HL-60 (cell line): ENCODE measurements around the gene TLCD2.

Experiments used
- DNase-seq, 2 experiments: peaks; one replicate each; pipeline ENCODE4 v3.0.0-alpha.2; 2010 to 2020; ENCODE audit warnings: low read depth in 1 of 2, low spot score in 1 of 2
- H3K27ac ChIP-seq: fragments of 250-450 bp; sonication (Bioruptor Pico); replicated peaks from 2 replicates; pipeline ENCODE4 v1.5.1; 2020; ENCODE audit warnings: mild to moderate bottlenecking, moderate library complexity
- H3K27me3 ChIP-seq: fragments of 250-450 bp; sonication (Bioruptor Pico); 2 replicates; pipeline ENCODE4 v1.5.1; 2021; ENCODE audit warnings: mild to moderate bottlenecking, moderate library complexity; ENCODE audit not compliant: insufficient read depth, poor library complexity, severe bottlenecking
- H3K4me3 ChIP-seq: replicated peaks from 2 replicates; pipeline ENCODE4 v1.5.1; 2011; ENCODE audit warnings: mild to moderate bottlenecking, control low read depth, low read length; ENCODE audit not compliant: insufficient read depth
- CTCF ChIP-seq: IDR thresholded peaks from one replicate; pipeline ENCODE4 v1.5.1; 2011; ENCODE audit warnings: low read length, control low read depth, inconsistent platforms; ENCODE audit not compliant: insufficient read depth
- GABPA ChIP-seq: IDR thresholded peaks from 2 replicates; pipeline ENCODE4 v1.6.1; 2012; ENCODE audit warnings: low read depth
- POLR2AphosphoS5 ChIP-seq: IDR thresholded peaks from 2 replicates; pipeline ENCODE4 v1.6.1; 2012; ENCODE audit warnings: low read depth
- REST ChIP-seq: IDR thresholded peaks from 2 replicates; pipeline ENCODE4 v1.6.1; 2012; ENCODE audit warnings: low read depth; ENCODE audit not compliant: insufficient replicate concordance
- SPI1 ChIP-seq: IDR thresholded peaks from 2 replicates; pipeline ENCODE4 v1.6.1; 2012; ENCODE audit warnings: low read depth, mild to moderate bottlenecking, borderline replicate concordance

The TLCD2 gene

DNA sequence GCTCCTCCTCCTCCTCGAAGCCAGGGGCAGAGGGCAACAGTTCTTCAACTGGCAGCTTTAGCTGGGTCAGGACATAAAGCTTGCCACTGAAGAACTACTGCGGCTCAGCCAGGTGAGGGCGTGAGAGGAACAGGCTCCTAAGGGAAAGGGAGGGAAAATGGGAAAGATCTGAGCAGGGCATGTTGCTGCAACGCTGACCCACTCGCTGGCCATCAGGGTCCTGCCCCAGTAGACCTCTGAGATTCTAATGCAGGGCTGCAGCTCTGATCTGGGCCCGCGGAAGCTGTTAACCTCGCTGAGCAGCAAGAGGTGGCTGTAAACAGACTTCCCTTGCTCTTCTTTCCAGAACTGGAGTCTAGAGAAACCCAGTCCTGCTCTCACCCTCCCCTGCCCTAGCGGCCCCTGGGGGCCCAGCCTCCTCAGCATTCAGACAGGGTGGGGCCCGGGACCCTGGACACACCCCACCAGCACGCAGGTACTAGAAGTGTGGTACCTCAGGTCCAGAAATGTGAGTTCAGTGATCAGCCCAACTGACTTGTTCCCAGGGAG is 3.8 kb upstream of the TLCD2 start:
- DNase-seq, result peak in 1 of 2 experiments; percentile 17
- Histone ChIP-seq H3K4me3 (no peak overlapping the region), H3K27me3 (peaks cover 2% of the 10 kb centered on the region), H3K27ac (no peak overlapping the region)
- no peak for TF ChIP-seq REST
- no peak for TF ChIP-seq SPI1
- no peak for TF ChIP-seq GABPA
- no peak for TF ChIP-seq CTCF
- no peak for TF ChIP-seq POLR2AphosphoS5

- Histone ChIP-seq H3K27ac (no peak overlapping the region), H3K27me3 (peaks cover 2% of the 10 kb centered on the region), H3K4me3 (no peak overlapping the region)
- TF ChIP-seq REST, result no peak
- DNase-seq, result no peak
Observed at GRCh38 chr17:1713160-1713877, 3.1 kb upstream of the TLCD2 start.

- Histone ChIP-seq H3K27ac (no peak overlapping the region), H3K27me3 (peaks cover 2% of the 10 kb centered on the region)
Observed at GRCh38 chr17:1712271-1712670, 2.1 kb upstream of the TLCD2 start.

More at GRCh38 chr17:1712271-1712670, 2.1 kb upstream of the TLCD2 start:
- TF ChIP-seq GABPA, result no peak
- TF ChIP-seq SPI1, result no peak
- no peak for TF ChIP-seq POLR2AphosphoS5
- TF ChIP-seq CTCF, result no peak
- TF ChIP-seq REST, result no peak
- DNase-seq, result no peak
- H3K4me3 ChIP-seq, result no peak overlapping the region
